ENCODE measurements around the gene HYAL3.
A peak's percentile ranks its signal among the peaks of the same experiment; 100 is the strongest.

Gene HYAL3

DNA sequence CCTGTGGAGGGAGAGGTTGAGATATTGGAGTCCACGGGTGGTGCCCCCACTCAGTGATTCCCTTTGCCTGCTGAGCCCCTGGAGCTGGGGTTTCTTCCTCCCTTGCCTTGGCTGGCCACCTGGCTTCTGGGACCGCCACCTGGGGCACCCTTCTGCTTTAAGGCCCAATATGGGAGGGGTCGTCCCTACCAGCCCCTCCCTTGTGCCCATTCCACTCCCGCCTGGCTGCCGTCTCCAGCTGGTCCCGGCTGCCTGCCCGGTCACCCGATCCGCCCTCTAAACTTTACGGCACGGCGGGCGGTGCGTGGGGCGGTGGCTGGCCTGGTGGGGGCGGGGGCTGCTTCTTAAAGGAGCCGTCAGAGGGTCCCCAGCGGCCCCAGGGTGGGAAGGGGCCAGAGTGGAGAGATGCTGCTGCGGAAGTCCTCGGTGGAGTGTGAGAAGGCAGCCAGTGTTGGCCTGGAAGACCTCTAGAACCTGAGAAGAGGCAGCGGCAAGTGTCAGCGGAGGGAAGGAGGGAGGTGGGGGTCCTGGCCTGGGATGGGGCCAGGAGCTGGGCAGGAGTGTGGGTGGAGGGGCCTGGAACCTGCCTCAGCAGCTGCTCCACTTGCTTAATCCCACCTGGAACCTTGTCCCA lies 31.8 kb downstream of the HYAL3 start:
- Histone ChIP-seq H2BK5ac (ENCODE audit: low read length) (no peak overlapping the region), H3K4me1 (ENCODE audit: control insufficient read depth, low read depth, low read length) (peaks cover 17% of the 10 kb centered on the region), H3K79me2 (ENCODE audit: control insufficient read depth, insufficient read depth, low read length) (no peaks in the 10 kb centered on the region), H3K4me2 (ENCODE audit: low read length) (peak overlapping the region; percentile 4), H3K27ac (ENCODE audit: low read depth, low read length) (no peak overlapping the region), H2BK15ac (replicated peaks; ENCODE audit: low read depth) (no peak overlapping the region), H3K9ac (ENCODE audit: low read length) (peak overlapping the region; percentile 39), H3K4me3 (ENCODE audit: low read length) (no peak overlapping the region), H4K5ac (ENCODE audit: low read length) (no peak overlapping the region), H3K4ac (ENCODE audit: low read depth, low read length) (no peak overlapping the region), H2BK120ac (ENCODE audit: low read depth, low read length) (no peak overlapping the region), H3K36me3 (ENCODE audit: control insufficient read depth, insufficient read depth, low read length) (no peaks in the 10 kb centered on the region), H3K23ac (ENCODE audit: low read length) (no peak overlapping the region), H3K56ac (ENCODE audit: low read length) (peak overlapping the region; percentile 78), H4K8ac (ENCODE audit: low read depth, low read length) (no peak overlapping the region), H3K27me3 (ENCODE audit: insufficient read depth, low read length, poor library complexity) (no peaks in the 10 kb centered on the region), H3K79me1 (ENCODE audit: low read length) (no peaks in the 10 kb centered on the region), H2AK5ac (ENCODE audit: low read length) (peak overlapping the region; percentile 13), H3K18ac (ENCODE audit: low read length) (peak overlapping the region; percentile 24)
- no peak for DNase-seq
- WGBS (ENCODE audit: extremely low coverage, insufficient coverage, low lambda C conversion rate), result no CpG with 5 or more reads among the region's 22 CpGs

DNA sequence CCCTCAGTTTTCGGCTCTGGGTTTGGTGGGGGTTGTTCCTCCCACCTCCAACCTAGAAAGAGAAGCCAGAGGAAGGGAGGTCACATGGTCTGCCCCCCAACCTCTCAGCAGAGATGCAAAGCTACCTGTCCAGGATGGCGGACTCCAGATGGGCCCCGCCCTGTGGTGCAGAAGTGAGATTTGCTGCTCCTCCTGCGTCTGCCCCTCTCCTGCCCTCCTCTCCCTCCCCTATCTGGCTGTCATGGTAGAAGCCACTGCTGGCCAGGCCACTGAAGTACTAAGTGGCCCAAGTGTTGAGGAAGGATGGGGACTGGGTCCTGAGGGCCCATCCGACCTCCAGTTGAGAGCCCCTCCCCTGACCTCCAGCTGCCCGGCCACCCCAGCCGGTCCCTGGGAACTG lies 32.4 kb downstream of the HYAL3 start:
- Histone ChIP-seq H3K27me3 (ENCODE audit: insufficient read depth, low read length, poor library complexity) (no peaks in the 10 kb centered on the region), H3K4me3 (ENCODE audit: low read length) (no peak overlapping the region), H2BK15ac (replicated peaks; ENCODE audit: low read depth) (no peak overlapping the region), H3K56ac (ENCODE audit: low read length) (peak overlapping the region; percentile 78), H3K4me1 (ENCODE audit: control insufficient read depth, low read depth, low read length) (peaks cover 17% of the 10 kb centered on the region), H3K79me1 (ENCODE audit: low read length) (no peaks in the 10 kb centered on the region), H2BK5ac (ENCODE audit: low read length) (no peak overlapping the region), H2BK120ac (ENCODE audit: low read depth, low read length) (no peak overlapping the region), H3K9ac (ENCODE audit: low read length) (peak overlapping the region; percentile 39), H2AK5ac (ENCODE audit: low read length) (peak overlapping the region; percentile 61), H4K8ac (ENCODE audit: low read depth, low read length) (no peak overlapping the region), H3K4me2 (ENCODE audit: low read length) (no peak overlapping the region), H3K36me3 (ENCODE audit: control insufficient read depth, insufficient read depth, low read length) (no peaks in the 10 kb centered on the region), H4K5ac (ENCODE audit: low read length) (no peak overlapping the region), H3K4ac (ENCODE audit: low read depth, low read length) (no peak overlapping the region), H3K27ac (ENCODE audit: low read depth, low read length) (no peak overlapping the region), H3K23ac (ENCODE audit: low read length) (no peak overlapping the region), H3K18ac (ENCODE audit: low read length) (peak overlapping the region; percentile 24), H3K79me2 (ENCODE audit: control insufficient read depth, insufficient read depth, low read length) (no peaks in the 10 kb centered on the region)
- WGBS (ENCODE audit: extremely low coverage, insufficient coverage, low lambda C conversion rate), result no CpG with 5 or more reads among the region's 7 CpGs
- no peak for DNase-seq

DNA sequence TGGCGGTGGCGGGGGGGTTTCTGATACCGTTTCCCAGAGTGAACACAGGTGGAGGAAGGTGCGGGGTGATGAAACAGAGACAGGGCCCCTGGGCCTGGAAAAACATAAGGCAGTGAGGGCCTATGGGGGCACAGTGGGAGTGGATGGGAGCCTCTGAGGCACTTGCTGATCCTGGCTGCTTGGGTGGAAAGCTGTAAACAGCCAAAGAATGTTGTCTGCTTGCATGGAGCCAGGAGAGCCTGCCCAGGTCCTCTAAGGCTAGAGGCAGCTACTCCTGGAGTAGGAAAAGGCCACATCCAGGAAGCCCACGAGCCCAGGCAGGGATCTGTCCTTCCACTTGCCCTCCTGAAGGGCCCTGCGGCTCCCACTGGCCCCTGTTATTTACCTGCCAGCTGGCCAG lies 33.2 kb downstream of the HYAL3 start:
- Histone ChIP-seq H3K23ac (ENCODE audit: low read length) (no peak overlapping the region), H3K4me1 (ENCODE audit: control insufficient read depth, low read depth, low read length) (peaks cover 14% of the 10 kb centered on the region), H3K27me3 (ENCODE audit: insufficient read depth, low read length, poor library complexity) (no peaks in the 10 kb centered on the region), H3K4ac (ENCODE audit: low read depth, low read length) (peak overlapping the region; percentile 42), H3K9ac (ENCODE audit: low read length) (no peak overlapping the region), H4K8ac (ENCODE audit: low read depth, low read length) (no peak overlapping the region), H3K79me1 (ENCODE audit: low read length) (no peaks in the 10 kb centered on the region), H2BK120ac (ENCODE audit: low read depth, low read length) (no peak overlapping the region), H3K56ac (ENCODE audit: low read length) (peak overlapping the region; percentile 44), H3K36me3 (ENCODE audit: control insufficient read depth, insufficient read depth, low read length) (no peaks in the 10 kb centered on the region), H2AK5ac (ENCODE audit: low read length) (no peak overlapping the region), H3K4me3 (ENCODE audit: low read length) (no peak overlapping the region), H4K5ac (ENCODE audit: low read length) (no peak overlapping the region), H3K27ac (ENCODE audit: low read depth, low read length) (no peak overlapping the region), H3K79me2 (ENCODE audit: control insufficient read depth, insufficient read depth, low read length) (no peaks in the 10 kb centered on the region), H3K18ac (ENCODE audit: low read length) (peak overlapping the region; percentile 7), H2BK5ac (ENCODE audit: low read length) (no peak overlapping the region), H2BK15ac (replicated peaks; ENCODE audit: low read depth) (no peak overlapping the region), H3K4me2 (ENCODE audit: low read length) (no peak overlapping the region)
- WGBS (ENCODE audit: extremely low coverage, insufficient coverage, low lambda C conversion rate), result no CpG with 5 or more reads among the region's 6 CpGs
- DNase-seq, result no peak

DNA sequence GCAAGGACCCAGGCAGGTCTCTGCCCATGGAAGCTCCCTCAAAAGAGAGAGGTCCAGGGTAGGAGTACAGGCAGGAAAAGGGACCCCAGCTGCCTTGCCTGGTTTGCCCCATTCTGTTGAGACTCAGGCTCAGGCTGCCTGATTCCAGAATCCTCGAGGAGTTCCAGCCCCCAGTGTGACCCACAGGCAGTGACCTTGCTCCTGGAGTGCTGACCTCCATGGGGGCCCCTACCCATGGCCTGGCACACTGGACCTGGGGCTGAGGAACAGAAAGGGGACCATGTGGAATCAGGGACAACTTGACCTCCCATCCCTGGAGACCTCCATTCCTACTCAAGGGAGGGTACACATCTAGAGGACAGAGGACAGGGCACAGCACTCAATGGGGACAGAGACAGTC lies 33.6 kb downstream of the HYAL3 start:
- peak overlapping the region; percentile 11 for H3K18ac ChIP-seq (ENCODE audit: low read length)
- peak overlapping the region; percentile 4 for H3K4ac ChIP-seq (ENCODE audit: low read depth, low read length)
- H2BK120ac ChIP-seq (ENCODE audit: low read depth, low read length), result peak overlapping the region; percentile 2
- no peak for DNase-seq
- no CpG with 5 or more reads among the region's 1 CpG for WGBS (ENCODE audit: extremely low coverage, insufficient coverage, low lambda C conversion rate)
- peak overlapping the region; percentile 82 for H3K56ac ChIP-seq (ENCODE audit: low read length)
- peaks cover 14% of the 10 kb centered on the region for H3K4me1 ChIP-seq (ENCODE audit: control insufficient read depth, low read depth, low read length)
- H3K4me2 ChIP-seq (ENCODE audit: low read length), result no peak overlapping the region
- H3K23ac ChIP-seq (ENCODE audit: low read length), result no peak overlapping the region
- peak overlapping the region; percentile 3 for H2BK5ac ChIP-seq (ENCODE audit: low read length)
- H2AK5ac ChIP-seq (ENCODE audit: low read length), result peak overlapping the region; percentile 22
- H4K8ac ChIP-seq (ENCODE audit: low read depth, low read length), result no peak overlapping the region
- no peaks in the 10 kb centered on the region for H3K27me3 ChIP-seq (ENCODE audit: insufficient read depth, low read length, poor library complexity)
- no peaks in the 10 kb centered on the region for H3K79me2 ChIP-seq (ENCODE audit: control insufficient read depth, insufficient read depth, low read length)
- H3K4me3 ChIP-seq (ENCODE audit: low read length), result no peak overlapping the region
- no peak overlapping the region for H3K9ac ChIP-seq (ENCODE audit: low read length)
- H3K79me1 ChIP-seq (ENCODE audit: low read length), result no peaks in the 10 kb centered on the region
- no peaks in the 10 kb centered on the region for H3K36me3 ChIP-seq (ENCODE audit: control insufficient read depth, insufficient read depth, low read length)
- no peak overlapping the region for H4K5ac ChIP-seq (ENCODE audit: low read length)
- no peak overlapping the region for H2BK15ac ChIP-seq (replicated peaks; ENCODE audit: low read depth)
- H3K27ac ChIP-seq (ENCODE audit: low read depth, low read length), result peak overlapping the region; percentile 78

DNA sequence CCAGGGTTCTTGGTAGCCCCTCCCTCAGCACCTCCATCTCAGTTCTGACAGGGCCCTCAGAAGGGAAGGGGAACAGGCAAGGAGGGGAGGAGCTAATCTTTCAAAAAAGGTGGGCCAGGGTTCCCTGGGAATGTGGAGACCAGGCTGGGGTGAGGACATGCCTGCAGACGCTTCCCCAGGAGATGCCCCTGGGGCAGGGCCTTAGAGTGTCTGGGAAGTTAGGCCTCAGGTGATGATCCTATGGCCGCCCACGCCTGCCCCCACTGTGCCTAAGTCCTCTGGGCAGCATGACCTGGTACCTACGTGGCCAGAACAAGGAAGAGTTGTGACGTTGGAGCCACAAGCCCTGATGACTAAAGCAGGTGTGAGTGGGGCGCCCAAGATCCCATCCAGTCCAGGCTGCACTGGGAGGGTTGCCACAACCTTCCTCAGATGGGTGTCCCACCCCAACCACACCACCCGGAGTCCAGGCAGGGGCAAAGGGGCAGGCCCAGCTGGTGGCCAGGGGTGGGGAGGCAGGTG lies 34.2 kb downstream of the HYAL3 start:
- Histone ChIP-seq H4K5ac (ENCODE audit: low read length) (no peak overlapping the region), H3K4me1 (ENCODE audit: control insufficient read depth, low read depth, low read length) (peaks cover 14% of the 10 kb centered on the region)

More for the DNA sequence above, 34.2 kb downstream of the HYAL3 start:
- Histone ChIP-seq H3K4ac (ENCODE audit: low read depth, low read length) (peak overlapping the region; percentile 4), H3K23ac (ENCODE audit: low read length) (no peak overlapping the region), H4K8ac (ENCODE audit: low read depth, low read length) (no peak overlapping the region), H3K56ac (ENCODE audit: low read length) (peak overlapping the region; percentile 82), H3K27me3 (ENCODE audit: insufficient read depth, low read length, poor library complexity) (no peaks in the 10 kb centered on the region), H2BK120ac (ENCODE audit: low read depth, low read length) (no peak overlapping the region), H3K4me3 (ENCODE audit: low read length) (no peak overlapping the region), H3K36me3 (ENCODE audit: control insufficient read depth, insufficient read depth, low read length) (no peaks in the 10 kb centered on the region), H3K27ac (ENCODE audit: low read depth, low read length) (peak overlapping the region; percentile 78), H3K79me1 (ENCODE audit: low read length) (no peaks in the 10 kb centered on the region), H2BK15ac (replicated peaks; ENCODE audit: low read depth) (no peak overlapping the region), H2AK5ac (ENCODE audit: low read length) (peak overlapping the region; percentile 22), H3K79me2 (ENCODE audit: control insufficient read depth, insufficient read depth, low read length) (no peaks in the 10 kb centered on the region), H3K18ac (ENCODE audit: low read length) (peak overlapping the region; percentile 11), H3K4me2 (ENCODE audit: low read length) (no peak overlapping the region), H3K9ac (ENCODE audit: low read length) (peak overlapping the region; percentile 38), H2BK5ac (ENCODE audit: low read length) (peak overlapping the region; percentile 3)
- DNase-seq, result no peak
- WGBS (ENCODE audit: extremely low coverage, insufficient coverage, low lambda C conversion rate), result no CpG with 5 or more reads among the region's 7 CpGs

Measured in mesendoderm (in vitro differentiated cells).